Suppressor macrophage (primary cell): ENCODE results near the gene CASK.

ENCODE experiments used
- DNase-seq, 4 experiments: peaks; one replicate each; pipeline ENCODE4 v3.0.0-alpha.2; 2020 to 2022

The CASK gene

DNA sequence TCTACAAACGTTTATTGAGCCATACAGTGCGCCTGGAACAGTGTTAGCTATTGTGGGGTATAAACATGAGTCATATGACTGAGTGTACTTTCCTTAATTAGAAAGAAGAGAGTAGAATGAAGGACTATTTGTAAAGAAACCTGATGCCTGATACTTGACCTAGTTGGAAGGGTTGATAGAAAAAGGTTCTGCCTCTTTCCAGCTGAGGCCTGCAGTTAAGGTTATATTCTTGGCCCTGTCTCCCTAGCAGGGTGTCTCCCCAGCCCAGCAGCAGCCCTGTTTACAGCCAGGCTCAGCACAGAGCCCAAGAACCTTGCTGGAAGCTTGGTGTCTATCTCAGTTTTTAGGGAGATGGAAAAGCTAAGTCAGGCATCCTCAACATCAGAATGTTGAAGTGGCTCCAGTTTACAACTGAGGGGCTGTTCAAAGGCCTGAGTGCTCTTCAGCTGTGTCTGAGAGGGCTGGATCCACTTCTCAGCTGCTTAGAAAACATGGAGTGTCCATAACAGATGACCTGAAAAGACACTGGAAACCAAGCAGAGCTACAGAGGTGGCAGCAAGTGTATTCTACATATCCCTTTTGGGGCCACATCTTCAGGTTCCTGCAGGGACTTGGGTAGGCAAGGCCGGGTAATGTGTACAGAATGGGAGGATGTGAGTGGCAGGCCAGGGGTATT is 454.6 kb downstream of the CASK start:
- no peak for DNase-seq
